Neural cell (in vitro differentiated cells): Measurements from ENCODE around the gene ARMC9.

ENCODE experiments used
- EP300 ChIP-seq: fragments of 450-650 bp; conservative IDR thresholded peaks from 2 replicates; pipeline ENCODE4 v1.6.1; 2014; ENCODE audit warnings: antibody characterized with exemption, mild to moderate bottlenecking, moderate library complexity; ENCODE audit not compliant: poor library complexity, severe bottlenecking
- POLR2AphosphoS5 ChIP-seq: IDR thresholded peaks from 2 replicates; pipeline ENCODE4 v1.6.1; 2012
- TF ChIP-seq, protein P1 (sequence below): fragments of 450-650 bp; IDR thresholded peaks from 2 replicates; pipeline ENCODE4 v1.5.1; 2014; ENCODE audit warnings: antibody characterized with exemption, mild to moderate bottlenecking, moderate library complexity; ENCODE audit not compliant: poor library complexity, severe bottlenecking
- TF ChIP-seq, protein P2 (sequence below): IDR thresholded peaks from 2 replicates; pipeline ENCODE4 v1.6.1; 2012; ENCODE audit warnings: borderline replicate concordance

DNA sequence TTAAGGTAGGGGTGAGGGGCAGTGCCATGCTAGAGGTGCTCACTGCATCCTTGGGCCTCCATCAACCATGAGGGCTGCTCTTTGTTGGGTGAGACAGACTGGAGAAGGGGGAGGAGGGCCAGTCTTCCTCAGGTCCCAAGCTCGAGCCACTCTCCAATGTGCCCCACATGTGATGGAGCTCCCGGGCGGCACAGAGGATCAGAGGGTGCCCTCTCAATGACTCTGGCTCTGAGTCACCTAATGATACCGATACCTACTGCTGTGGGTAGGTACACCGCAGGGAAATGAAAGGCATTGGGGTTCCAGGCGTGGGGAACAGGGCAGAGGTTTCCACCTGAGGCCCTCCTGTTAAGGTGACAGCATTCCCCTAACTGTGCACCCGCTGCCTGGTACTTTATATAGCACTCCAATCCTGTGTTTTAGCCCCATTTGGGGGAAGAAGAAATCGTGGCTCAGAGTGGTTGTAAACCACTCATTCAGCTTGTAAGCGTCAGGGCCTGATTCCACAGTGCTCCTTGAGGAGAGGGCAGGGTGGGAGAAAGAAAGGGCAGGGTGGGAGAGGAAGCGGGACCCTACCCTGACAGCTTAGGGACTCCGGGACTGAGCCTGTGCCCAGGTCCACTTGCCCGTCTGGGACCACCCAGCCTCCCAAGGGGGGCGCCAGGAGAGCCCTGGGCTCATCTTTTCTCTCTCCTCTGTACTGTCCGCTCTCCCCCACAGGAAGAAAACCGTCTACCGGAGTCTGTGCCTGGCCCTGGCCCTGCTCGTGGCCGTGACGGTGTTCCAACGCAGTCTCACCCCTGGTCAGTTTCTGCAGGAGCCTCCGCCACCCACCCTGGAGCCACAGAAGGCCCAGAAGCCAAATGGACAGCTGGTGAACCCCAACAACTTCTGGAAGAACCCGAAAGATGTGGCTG lies 198.8 kb downstream of the ARMC9 start:
- TF ChIP-seq, protein P1, sequence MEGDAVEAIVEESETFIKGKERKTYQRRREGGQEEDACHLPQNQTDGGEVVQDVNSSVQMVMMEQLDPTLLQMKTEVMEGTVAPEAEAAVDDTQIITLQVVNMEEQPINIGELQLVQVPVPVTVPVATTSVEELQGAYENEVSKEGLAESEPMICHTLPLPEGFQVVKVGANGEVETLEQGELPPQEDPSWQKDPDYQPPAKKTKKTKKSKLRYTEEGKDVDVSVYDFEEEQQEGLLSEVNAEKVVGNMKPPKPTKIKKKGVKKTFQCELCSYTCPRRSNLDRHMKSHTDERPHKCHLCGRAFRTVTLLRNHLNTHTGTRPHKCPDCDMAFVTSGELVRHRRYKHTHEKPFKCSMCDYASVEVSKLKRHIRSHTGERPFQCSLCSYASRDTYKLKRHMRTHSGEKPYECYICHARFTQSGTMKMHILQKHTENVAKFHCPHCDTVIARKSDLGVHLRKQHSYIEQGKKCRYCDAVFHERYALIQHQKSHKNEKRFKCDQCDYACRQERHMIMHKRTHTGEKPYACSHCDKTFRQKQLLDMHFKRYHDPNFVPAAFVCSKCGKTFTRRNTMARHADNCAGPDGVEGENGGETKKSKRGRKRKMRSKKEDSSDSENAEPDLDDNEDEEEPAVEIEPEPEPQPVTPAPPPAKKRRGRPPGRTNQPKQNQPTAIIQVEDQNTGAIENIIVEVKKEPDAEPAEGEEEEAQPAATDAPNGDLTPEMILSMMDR = no peak
- TF ChIP-seq EP300 = no peak
- TF ChIP-seq, protein P2, sequence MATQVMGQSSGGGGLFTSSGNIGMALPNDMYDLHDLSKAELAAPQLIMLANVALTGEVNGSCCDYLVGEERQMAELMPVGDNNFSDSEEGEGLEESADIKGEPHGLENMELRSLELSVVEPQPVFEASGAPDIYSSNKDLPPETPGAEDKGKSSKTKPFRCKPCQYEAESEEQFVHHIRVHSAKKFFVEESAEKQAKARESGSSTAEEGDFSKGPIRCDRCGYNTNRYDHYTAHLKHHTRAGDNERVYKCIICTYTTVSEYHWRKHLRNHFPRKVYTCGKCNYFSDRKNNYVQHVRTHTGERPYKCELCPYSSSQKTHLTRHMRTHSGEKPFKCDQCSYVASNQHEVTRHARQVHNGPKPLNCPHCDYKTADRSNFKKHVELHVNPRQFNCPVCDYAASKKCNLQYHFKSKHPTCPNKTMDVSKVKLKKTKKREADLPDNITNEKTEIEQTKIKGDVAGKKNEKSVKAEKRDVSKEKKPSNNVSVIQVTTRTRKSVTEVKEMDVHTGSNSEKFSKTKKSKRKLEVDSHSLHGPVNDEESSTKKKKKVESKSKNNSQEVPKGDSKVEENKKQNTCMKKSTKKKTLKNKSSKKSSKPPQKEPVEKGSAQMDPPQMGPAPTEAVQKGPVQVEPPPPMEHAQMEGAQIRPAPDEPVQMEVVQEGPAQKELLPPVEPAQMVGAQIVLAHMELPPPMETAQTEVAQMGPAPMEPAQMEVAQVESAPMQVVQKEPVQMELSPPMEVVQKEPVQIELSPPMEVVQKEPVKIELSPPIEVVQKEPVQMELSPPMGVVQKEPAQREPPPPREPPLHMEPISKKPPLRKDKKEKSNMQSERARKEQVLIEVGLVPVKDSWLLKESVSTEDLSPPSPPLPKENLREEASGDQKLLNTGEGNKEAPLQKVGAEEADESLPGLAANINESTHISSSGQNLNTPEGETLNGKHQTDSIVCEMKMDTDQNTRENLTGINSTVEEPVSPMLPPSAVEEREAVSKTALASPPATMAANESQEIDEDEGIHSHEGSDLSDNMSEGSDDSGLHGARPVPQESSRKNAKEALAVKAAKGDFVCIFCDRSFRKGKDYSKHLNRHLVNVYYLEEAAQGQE = no peak
- TF ChIP-seq POLR2AphosphoS5 = no peak
